Peyer's patch (tissue), 4 donors: ENCODE measurements around the gene NDUFS6.

Experiments
- CTCF ChIP-seq, 6 experiments: fragments of 450-650 bp in 4 of 6; fragments of 200-600 bp in 2 of 6; sonication (generic) in 1 of 6; IDR thresholded peaks; one replicate each; pipeline ENCODE4 v1.5.1; 2017 to 2019; ENCODE audit warnings: antibody characterized with exemption in 6 of 6, mild to moderate bottlenecking in 3 of 6, moderate library complexity in 1 of 6
- POLR2A ChIP-seq, 2 donors: fragments of 450-650 bp; IDR thresholded peaks; one replicate each; pipeline ENCODE4 v1.5.1; 2017; ENCODE audit warnings: antibody characterized with exemption in 2 of 2, mild to moderate bottlenecking in 2 of 2, moderate library complexity in 2 of 2

DNA sequence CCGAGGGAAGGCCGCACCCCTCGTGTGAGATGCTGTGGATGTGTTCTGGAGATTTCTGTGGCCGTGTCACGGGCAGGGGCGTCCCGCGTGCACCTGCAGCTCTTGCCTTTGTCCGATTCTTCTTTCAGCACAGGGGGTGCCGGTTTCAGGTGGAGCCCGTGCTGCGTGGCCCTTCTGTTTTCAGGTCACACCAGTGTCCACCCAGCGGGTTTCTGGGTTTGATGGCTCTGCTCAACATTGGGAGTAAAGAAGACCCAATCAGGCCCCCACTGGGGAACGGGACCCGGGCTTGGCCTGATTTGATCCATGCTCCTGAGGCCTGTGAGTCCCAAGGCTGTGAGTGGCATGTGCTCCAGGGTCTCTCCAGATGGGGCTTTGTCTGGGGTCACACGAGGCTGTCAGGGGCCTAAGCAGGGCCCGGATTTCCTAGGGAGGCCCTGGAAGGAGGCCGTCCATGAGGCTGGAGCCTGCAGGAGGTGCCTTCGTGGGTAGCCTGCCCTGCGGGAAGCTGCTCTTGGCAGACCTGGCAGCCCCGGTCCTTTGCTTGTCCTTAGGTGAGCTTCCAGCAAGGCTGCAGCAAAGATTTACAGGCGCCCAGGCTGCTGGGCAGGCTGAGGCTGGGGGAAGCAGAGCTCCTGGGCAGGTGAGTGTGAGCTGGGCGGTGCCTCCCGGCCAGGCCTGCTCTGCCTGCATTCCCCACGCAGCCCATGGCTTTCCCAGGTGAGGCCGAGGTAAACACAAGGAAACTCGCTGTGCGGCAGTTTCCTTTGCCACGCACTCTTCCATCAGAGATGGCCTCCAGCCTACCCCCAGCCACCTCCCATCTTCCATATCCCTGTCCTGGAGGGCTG, 14.4 kb upstream of the NDUFS6 start:
- TF ChIP-seq CTCF (IDR thresholded peaks at IDR 0.05) (no peak), POLR2A (IDR thresholded peaks at IDR 0.05) (no peak)
